IMR-90 (cell line): ENCODE results near the gene IGLL5. TPM values are rescaled to one million over a fixed set of nuclear protein-coding genes. Genes with fewer than 3 reads are reported as not detected.

Experiments used
- ATAC-seq: fragments of 200-7000 bp; cut with Tn5 transposase; 2 replicates; pipeline ENCODE4 v1.9.1; 2020; ENCODE audit warnings: low read depth, mild to moderate bottlenecking, moderate library complexity
- BruUV-seq: library from RNA; stranded (reverse); fragments of 400-500 nt; replicated peaks from 2 replicates; lab custom pipeline; 2021; lab: Mats Ljungman, UMichigan
- CTCF ChIA-PET: fragments of 300-600 bp; formaldehyde crosslinking; extraction: SDS; loops from one replicate; lab custom pipeline; 2021; ENCODE audit warnings: antibody characterized with exemption; lab: Yijun Ruan, JAX
- POLR2A ChIA-PET: fragments of 300-600 bp; sonication (Branson Sonifier 250); formaldehyde crosslinking; loops from one replicate; lab custom pipeline; 2022; ENCODE audit warnings: antibody characterized with exemption; ENCODE audit not compliant: unreplicated experiment; lab: Charles Lee
- DNase-seq: peaks from one replicate; pipeline ENCODE4 v3.0.0; 2013
- H2AFZ ChIP-seq: replicated peaks from 2 replicates; pipeline ENCODE3; 2013; ENCODE audit warnings: low read length, mild to moderate bottlenecking; ENCODE audit not compliant: poor library complexity
- H2AK5ac ChIP-seq: 2 replicates; pipeline ENCODE4 v1.6.1; 2013; ENCODE audit warnings: low read depth, low read length, inconsistent platforms
- H2AK9ac ChIP-seq: replicated peaks from 2 replicates; pipeline ENCODE3; 2013; ENCODE audit warnings: mild to moderate bottlenecking, low read depth, low read length, moderate library complexity; ENCODE audit not compliant: poor library complexity
- H2BK120ac ChIP-seq: 2 replicates; pipeline ENCODE4 v1.6.1; 2013; ENCODE audit warnings: low read depth, low read length, inconsistent platforms
- H2BK15ac ChIP-seq: 3 replicates; pipeline ENCODE4 v1.6.1; 2013; ENCODE audit warnings: low read depth, low read length, inconsistent platforms
- H2BK20ac ChIP-seq: 2 replicates; pipeline ENCODE4 v1.6.1; 2013; ENCODE audit warnings: low read depth, mild to moderate bottlenecking, inconsistent platforms, low read length, moderate library complexity
- H2BK5ac ChIP-seq: 2 replicates; pipeline ENCODE4 v1.6.1; 2013; ENCODE audit warnings: mild to moderate bottlenecking, low read depth, low read length, inconsistent platforms; ENCODE audit not compliant: poor library complexity, severe bottlenecking
- H3K14ac ChIP-seq: replicated peaks from 2 replicates; pipeline ENCODE4 v1.6.1; 2013; ENCODE audit warnings: low read depth, low read length, inconsistent platforms
- H3K18ac ChIP-seq: 2 replicates; pipeline ENCODE4 v1.6.1; 2013; ENCODE audit warnings: low read depth, low read length, control low read depth
- H3K23ac ChIP-seq: 2 replicates; pipeline ENCODE4 v1.6.1; 2013; ENCODE audit warnings: low read depth, low read length, inconsistent platforms
- H3K27ac ChIP-seq: 2 replicates; pipeline ENCODE4 v1.5.1; 2013; ENCODE audit warnings: mild to moderate bottlenecking, control low read depth, low read length; ENCODE audit not compliant: insufficient read depth
- H3K27me3 ChIP-seq: 2 replicates; pipeline ENCODE4 v1.6.1; 2013; ENCODE audit warnings: low read length; ENCODE audit not compliant: control insufficient read depth, insufficient read depth
- H3K36me3 ChIP-seq: 2 replicates; pipeline ENCODE4 v1.6.1; 2013; ENCODE audit warnings: low read length, mixed read lengths; ENCODE audit not compliant: control insufficient read depth, insufficient read depth
- H3K4ac ChIP-seq: 2 replicates; pipeline ENCODE4 v1.6.1; 2013; ENCODE audit warnings: low read depth, low read length, inconsistent platforms
- H3K4me1 ChIP-seq: 2 replicates; pipeline ENCODE4 v1.6.1; 2013; ENCODE audit warnings: low read length, mixed read lengths; ENCODE audit not compliant: control insufficient read depth, insufficient read depth
- H3K4me2 ChIP-seq: 2 replicates; pipeline ENCODE4 v1.6.1; 2013; ENCODE audit warnings: low read depth, mild to moderate bottlenecking, control low read depth, low read length, moderate library complexity
- H3K4me3 ChIP-seq: 2 replicates; pipeline ENCODE4 v1.5.1; 2013; ENCODE audit warnings: low read depth, mild to moderate bottlenecking, control low read depth, low read length, moderate library complexity; ENCODE audit not compliant: insufficient read depth
- H3K56ac ChIP-seq: 2 replicates; pipeline ENCODE4 v1.6.1; 2013; ENCODE audit warnings: low read length, inconsistent platforms; ENCODE audit not compliant: insufficient read depth; ENCODE audit errors: extremely low read depth
- H3K79me1 ChIP-seq, 2 experiments: 2 replicates each; pipeline ENCODE4 v1.6.1; 2013; ENCODE audit warnings: low read length in 2 of 2, inconsistent platforms in 1 of 2, low read depth in 1 of 2
- H3K9ac ChIP-seq: 2 replicates; pipeline ENCODE4 v1.6.1; 2013; ENCODE audit warnings: low read depth, low read length, control low read depth
- H3K9me1 ChIP-seq: 2 replicates; pipeline ENCODE4 v1.6.1; 2013; ENCODE audit warnings: low read length, inconsistent platforms; ENCODE audit not compliant: insufficient read depth
- H3K9me3 ChIP-seq: 2 replicates; pipeline ENCODE4 v1.6.1; 2013; ENCODE audit warnings: low read length; ENCODE audit not compliant: control insufficient read depth, insufficient read depth
- H4K20me1 ChIP-seq: 2 replicates; pipeline ENCODE4 v1.6.1; 2013; ENCODE audit warnings: low read length, inconsistent platforms; ENCODE audit not compliant: insufficient read depth
- H4K5ac ChIP-seq: 2 replicates; pipeline ENCODE4 v1.6.1; 2013; ENCODE audit warnings: mild to moderate bottlenecking, low read depth, low read length, control low read depth
- H4K8ac ChIP-seq, 2 experiments: 2 replicates each; pipeline ENCODE4 v1.6.1; 2013; ENCODE audit warnings: low read depth in 2 of 2, low read length in 2 of 2, control low read depth in 1 of 2, inconsistent platforms in 1 of 2
- H4K91ac ChIP-seq: 2 replicates; pipeline ENCODE4 v1.6.1; 2013; ENCODE audit warnings: low read depth, low read length, inconsistent platforms; ENCODE audit not compliant: insufficient read depth
- BHLHE40 ChIP-seq: fragments of 150-350 bp; IDR thresholded peaks from 2 replicates; pipeline ENCODE4 v1.6.1; 2016; ENCODE audit warnings: mild to moderate bottlenecking, low read depth, low read length
- CHD1 ChIP-seq: IDR thresholded peaks from 2 replicates; pipeline ENCODE4 v1.6.1; 2012; ENCODE audit warnings: low read depth, low read length, improper control_type of control experiment
- MAZ ChIP-seq: IDR thresholded peaks from 2 replicates; pipeline ENCODE4 v1.6.1; 2012; ENCODE audit warnings: low read depth, mild to moderate bottlenecking, low read length, improper control_type of control experiment, moderate library complexity, borderline replicate concordance
- MXI1 ChIP-seq: IDR thresholded peaks from 2 replicates; pipeline ENCODE4 v1.6.1; 2012; ENCODE audit warnings: low read depth, mild to moderate bottlenecking, low read length, moderate library complexity, borderline replicate concordance
- NFE2L2 ChIP-seq: fragments of 150-350 bp; IDR thresholded peaks from 2 replicates; pipeline ENCODE4 v1.6.1; 2016; ENCODE audit warnings: low read depth, mild to moderate bottlenecking, low read length
- POLR2A ChIP-seq: IDR thresholded peaks from 2 replicates; pipeline ENCODE4 v1.6.1; 2012; ENCODE audit warnings: mild to moderate bottlenecking, low read depth, low read length
- RAD21 ChIP-seq: IDR thresholded peaks from 2 replicates; pipeline ENCODE4 v1.6.1; 2012; ENCODE audit warnings: low read length, improper control_type of control experiment
- RCOR1 ChIP-seq: IDR thresholded peaks from 2 replicates; pipeline ENCODE4 v1.6.1; 2012; ENCODE audit warnings: mild to moderate bottlenecking, low read length, improper control_type of control experiment; ENCODE audit not compliant: insufficient replicate concordance
- SMC3 ChIP-seq: fragments of 150-350 bp; IDR thresholded peaks from 2 replicates; pipeline ENCODE4 v1.6.1; 2016; ENCODE audit warnings: low read depth, mild to moderate bottlenecking, antibody characterized with exemption, low read length, moderate library complexity
- WGBS, 2 experiments: methylation state at CpG; one replicate each; pipeline versions ENCODE4 v1.1.5 to v1.1.7; 2013; ENCODE audit warnings: missing lambda C conversion rate in 2 of 2; ENCODE audit not compliant: insufficient read length in 1 of 2; ENCODE audit errors: extremely low coverage in 2 of 2; 5-methylcytosine and 5-hydroxymethylcytosine counted together
- dilution Hi-C: fragments of 300-500 bp; cut with HindIII; formaldehyde crosslinking; loops from one replicate; pipeline ENCODE4 v1.14.3; 2018; ENCODE audit warnings: low sequenced_read_pairs; ENCODE audit not compliant: unreplicated experiment
- in situ Hi-C: fragments of 300-500 bp; cut with MboI; formaldehyde crosslinking; loops from 3 replicates; pipeline ENCODE4 v1.14.3; 2019; ENCODE audit warnings: low sequenced_read_pairs, inconsistent platforms, mixed read lengths
- intact Hi-C: fragments of 100-400 bp; cut with micrococcal nuclease; formaldehyde crosslinking; loops from 2 replicates; pipeline ENCODE4 v1.10.0; 2022
- polyA plus RNA-seq, 3 experiments: library from polyadenylated mRNA; depleted of rRNA; stranded (reverse); fragments of >200 nt; gene quantifications; 2 replicates each; pipeline ENCODE4 v1.2.3, GENCODE V29; 2012; ENCODE audit warnings: low replicate concordance in 1 of 3
- total RNA-seq: library from RNA; depleted of rRNA; stranded (reverse); fragments of >200 nt; gene quantifications from 2 replicates; pipeline ENCODE4 v1.2.3, GENCODE V29; 2012
- TF ChIP-seq, protein P1 (sequence below): fragments of 150-350 bp; IDR thresholded peaks from 2 replicates; pipeline ENCODE4 v1.6.1; 2016; ENCODE audit warnings: low read depth, mild to moderate bottlenecking, low read length, moderate library complexity, borderline replicate concordance
- TF ChIP-seq, protein P2 (sequence below): fragments of 150-350 bp; IDR thresholded peaks from 2 replicates; pipeline ENCODE4 v1.6.1; 2017; ENCODE audit warnings: mild to moderate bottlenecking, antibody characterized with exemption, low read length, low read depth

The IGLL5 gene
- total and polyA plus RNA-seq, 2 of the 4 experiments (the other 2 are of a cell fraction) = not detected

DNA sequence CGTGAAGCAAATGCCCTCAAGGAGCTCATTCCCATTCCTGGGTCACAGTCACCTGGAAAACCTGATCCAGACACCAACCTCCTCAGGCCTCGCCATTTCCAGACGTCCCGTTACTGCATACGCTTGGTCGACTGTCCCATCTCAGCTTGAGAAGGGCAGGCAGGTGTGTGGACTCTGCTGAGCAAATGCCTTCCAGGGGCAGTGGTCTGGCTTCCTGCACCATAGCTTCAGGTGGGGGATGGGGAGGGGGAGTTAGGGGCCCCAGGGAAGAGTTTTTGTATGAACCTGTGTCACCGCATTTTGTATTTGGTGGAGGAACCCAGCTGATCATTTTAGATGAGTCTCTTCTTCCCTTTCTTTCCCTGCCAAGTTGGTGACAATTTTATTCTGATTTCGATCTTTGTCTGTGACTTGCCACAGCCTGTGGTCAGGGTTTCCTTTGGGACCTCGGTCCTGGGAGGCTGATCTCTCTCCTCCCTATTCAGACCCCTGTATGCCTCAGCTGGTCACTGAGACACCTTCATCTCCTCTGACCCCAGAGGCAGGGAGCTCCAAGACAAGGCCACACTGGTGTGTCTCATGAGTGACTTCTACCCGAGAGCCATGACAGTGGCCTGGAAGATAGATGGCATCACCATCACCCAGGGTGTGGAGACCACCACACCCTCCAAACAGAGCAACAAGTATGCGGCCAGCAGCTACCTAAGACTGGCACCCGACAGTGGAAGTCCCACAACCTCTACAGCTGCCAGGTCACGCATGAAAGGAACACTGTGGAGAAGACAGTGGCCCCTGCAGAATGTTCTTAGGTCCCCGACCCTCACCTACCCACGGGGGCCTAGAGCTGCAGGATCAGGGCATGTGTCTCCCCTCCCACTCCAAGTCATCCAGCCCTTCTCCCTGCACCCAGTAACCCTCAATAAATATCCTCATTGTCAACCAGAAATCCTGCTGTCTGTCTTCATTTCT is 22.9 kb downstream of the IGLL5 start:
- Histone ChIP-seq H2BK20ac (no peak overlapping the region), H3K18ac (no peak overlapping the region), H2BK15ac (no peak overlapping the region), H3K56ac (no peak overlapping the region), H3K79me1 (no peaks in the 10 kb centered on the region), H4K20me1 (no peaks in the 10 kb centered on the region), H3K4ac (no peak overlapping the region), H3K9me3 (no peaks in the 10 kb centered on the region), H3K14ac (no peak overlapping the region), H2AFZ (no peak overlapping the region), H3K36me3 (no peaks in the 10 kb centered on the region), H3K9ac (no peak overlapping the region), H4K5ac (no peak overlapping the region), H3K4me2 (no peak overlapping the region), H2BK5ac (no peak overlapping the region), H3K4me1 (no peaks in the 10 kb centered on the region), H2AK5ac (no peak overlapping the region), H4K91ac (no peak overlapping the region), H3K23ac (no peak overlapping the region), H4K8ac (no peak overlapping the region), H3K9me1 (no peaks in the 10 kb centered on the region), H3K27ac (no peak overlapping the region), H3K4me3 (no peak overlapping the region), H2BK120ac (no peak overlapping the region), H2AK9ac (no peak overlapping the region), H3K27me3 (peaks cover 7% of the 10 kb centered on the region)
- no peak for DNase-seq
- WGBS, 2 experiments = 0% methylated on average over 1 of the region's 15 CpGs; no CpG with 5 or more reads in 1 of the 2 experiments
- ChIA-PET POLR2A (no interaction called here), CTCF (no interaction called here)
- dilution Hi-C loops = no loop called here
- intact Hi-C loops = no loop called here
- ATAC-seq = no peak
- TF ChIP-seq MAZ (no peak), RCOR1 (no peak), NFE2L2 (no peak), SMC3 (no peak), CHD1 (no peak), RAD21 (no peak), POLR2A (no peak), BHLHE40 (no peak), MXI1 (no peak)
- TF ChIP-seq, protein P1, sequence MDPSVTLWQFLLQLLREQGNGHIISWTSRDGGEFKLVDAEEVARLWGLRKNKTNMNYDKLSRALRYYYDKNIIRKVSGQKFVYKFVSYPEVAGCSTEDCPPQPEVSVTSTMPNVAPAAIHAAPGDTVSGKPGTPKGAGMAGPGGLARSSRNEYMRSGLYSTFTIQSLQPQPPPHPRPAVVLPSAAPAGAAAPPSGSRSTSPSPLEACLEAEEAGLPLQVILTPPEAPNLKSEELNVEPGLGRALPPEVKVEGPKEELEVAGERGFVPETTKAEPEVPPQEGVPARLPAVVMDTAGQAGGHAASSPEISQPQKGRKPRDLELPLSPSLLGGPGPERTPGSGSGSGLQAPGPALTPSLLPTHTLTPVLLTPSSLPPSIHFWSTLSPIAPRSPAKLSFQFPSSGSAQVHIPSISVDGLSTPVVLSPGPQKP = no peak
- TF ChIP-seq, protein P2, sequence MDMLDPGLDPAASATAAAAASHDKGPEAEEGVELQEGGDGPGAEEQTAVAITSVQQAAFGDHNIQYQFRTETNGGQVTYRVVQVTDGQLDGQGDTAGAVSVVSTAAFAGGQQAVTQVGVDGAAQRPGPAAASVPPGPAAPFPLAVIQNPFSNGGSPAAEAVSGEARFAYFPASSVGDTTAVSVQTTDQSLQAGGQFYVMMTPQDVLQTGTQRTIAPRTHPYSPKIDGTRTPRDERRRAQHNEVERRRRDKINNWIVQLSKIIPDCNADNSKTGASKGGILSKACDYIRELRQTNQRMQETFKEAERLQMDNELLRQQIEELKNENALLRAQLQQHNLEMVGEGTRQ = no peak
- in situ Hi-C loops = no loop called here
- BruUV-seq = no TSS peak
